ENCODE data around the gene SHOX.

Gene SHOX

DNA sequence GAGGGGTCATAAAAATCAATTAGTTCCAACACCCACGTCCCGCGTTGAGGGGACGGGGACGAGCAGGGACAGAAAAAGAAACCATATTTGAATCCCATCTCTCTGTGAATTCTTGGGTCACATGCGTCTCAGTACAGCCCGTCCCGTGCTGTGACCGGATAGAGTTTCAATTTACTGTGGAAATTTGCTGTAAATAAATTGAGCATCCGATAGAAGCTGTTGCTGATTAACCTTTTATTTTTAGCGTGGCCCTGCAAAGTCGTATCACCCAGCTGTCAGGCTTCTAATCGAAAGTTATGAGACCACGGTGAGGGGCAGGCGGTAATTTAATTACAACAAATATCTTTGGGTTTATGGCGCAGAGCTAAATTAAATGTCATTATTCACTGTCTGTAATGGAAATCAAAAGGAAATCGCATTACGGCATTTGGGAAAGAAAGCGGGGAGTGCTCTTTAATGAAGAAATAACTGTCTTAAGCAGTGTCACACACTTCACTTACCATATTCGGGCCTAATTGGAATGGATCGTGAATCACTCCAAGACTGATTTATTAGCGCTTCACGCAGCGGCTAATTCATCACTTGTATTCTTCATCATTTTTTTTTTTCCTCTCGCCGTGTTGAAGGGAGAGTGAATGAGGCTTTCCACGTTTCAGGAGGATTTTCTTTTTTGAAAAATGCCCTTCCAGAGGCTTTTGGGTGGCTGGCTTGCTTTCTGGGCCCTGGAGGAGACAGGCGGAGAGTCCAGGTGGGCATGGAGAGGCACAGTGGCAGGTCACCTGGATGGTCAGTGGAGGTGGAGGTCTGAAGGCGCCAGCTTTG, 7.3 kb downstream of the SHOX start:
- H3K27ac ChIP-seq (ENCODE audit: low read depth, low read length) = no peak overlapping the region
- peaks cover 0 to 2% (median 0%) of the 10 kb centered on the region in 5 donors for H3K9me3 ChIP-seq (ENCODE audit: control insufficient read depth in 5 of 5, low read length in 5 of 5)
- H3K9ac ChIP-seq (ENCODE audit: low read length in 5 of 5) = no peak overlapping the region
- H3K4me1 ChIP-seq (ENCODE audit: control insufficient read depth in 5 of 5, insufficient read depth in 5 of 5, low read length in 5 of 5) = peaks cover 0 to 4% (median 0%) of the 10 kb centered on the region in 5 donors
- H3K4me3 ChIP-seq (ENCODE audit: low read depth in 1 of 5, low read length in 5 of 5) = peak overlapping the region in 1 of 5 donors; percentile 6
- no peaks in the 10 kb centered on the region for H3K36me3 ChIP-seq (ENCODE audit: control insufficient read depth in 5 of 5, insufficient read depth in 5 of 5, low read length in 5 of 5)
- peaks cover 34 to 81% (median 50%) of the 10 kb centered on the region in 5 donors for H3K27me3 ChIP-seq (ENCODE audit: control insufficient read depth in 5 of 5, insufficient read depth in 4 of 5, low read length in 5 of 5)

DNA sequence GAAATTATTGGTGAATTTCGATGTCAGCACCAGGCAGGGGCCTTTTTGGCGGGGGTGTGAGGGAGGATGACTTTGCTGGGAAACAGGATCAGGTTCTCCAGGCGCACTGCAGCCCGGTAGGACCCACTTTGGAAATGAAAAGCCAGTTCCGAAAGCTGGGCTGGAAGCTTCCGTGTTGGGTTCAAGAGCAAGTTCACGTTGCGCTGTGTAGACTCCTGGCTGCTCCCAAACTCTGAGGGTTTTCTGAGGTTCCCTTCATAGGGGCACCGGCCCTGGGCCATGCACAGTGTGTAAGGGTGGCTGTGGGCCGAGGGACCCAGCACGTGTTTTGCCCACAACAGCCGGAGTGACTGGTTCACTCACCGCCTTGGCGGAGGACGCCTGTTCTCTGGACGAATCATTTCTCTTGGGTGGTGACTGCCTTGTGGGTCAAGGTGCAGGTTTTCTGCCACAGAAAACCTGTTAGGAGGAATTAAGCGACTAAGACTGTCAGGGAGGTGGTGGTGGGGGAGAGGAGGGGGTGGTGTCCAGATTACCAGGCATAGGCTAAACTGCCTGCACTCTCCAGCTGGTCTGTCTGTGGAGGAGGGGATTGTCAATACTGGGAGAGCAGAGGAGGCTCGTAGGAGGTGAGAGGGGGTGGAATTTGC, 8.0 kb downstream of the SHOX start:
- no peak overlapping the region for H3K4me3 ChIP-seq (ENCODE audit: low read depth in 1 of 5, low read length in 5 of 5)
- H3K27me3 ChIP-seq (ENCODE audit: control insufficient read depth in 5 of 5, insufficient read depth in 4 of 5, low read length in 5 of 5) = peaks cover 35 to 77% (median 44%) of the 10 kb centered on the region in 5 donors
- no peaks in the 10 kb centered on the region for H3K36me3 ChIP-seq (ENCODE audit: control insufficient read depth in 5 of 5, insufficient read depth in 5 of 5, low read length in 5 of 5)
- H3K9me3 ChIP-seq (ENCODE audit: control insufficient read depth in 5 of 5, low read length in 5 of 5) = peaks cover 0 to 2% (median 0%) of the 10 kb centered on the region in 5 donors
- peaks cover 0 to 4% (median 0%) of the 10 kb centered on the region in 5 donors for H3K4me1 ChIP-seq (ENCODE audit: control insufficient read depth in 5 of 5, insufficient read depth in 5 of 5, low read length in 5 of 5)
- no peak overlapping the region for H3K9ac ChIP-seq (ENCODE audit: low read length in 5 of 5)
- H3K27ac ChIP-seq (ENCODE audit: low read depth, low read length) = no peak overlapping the region

DNA sequence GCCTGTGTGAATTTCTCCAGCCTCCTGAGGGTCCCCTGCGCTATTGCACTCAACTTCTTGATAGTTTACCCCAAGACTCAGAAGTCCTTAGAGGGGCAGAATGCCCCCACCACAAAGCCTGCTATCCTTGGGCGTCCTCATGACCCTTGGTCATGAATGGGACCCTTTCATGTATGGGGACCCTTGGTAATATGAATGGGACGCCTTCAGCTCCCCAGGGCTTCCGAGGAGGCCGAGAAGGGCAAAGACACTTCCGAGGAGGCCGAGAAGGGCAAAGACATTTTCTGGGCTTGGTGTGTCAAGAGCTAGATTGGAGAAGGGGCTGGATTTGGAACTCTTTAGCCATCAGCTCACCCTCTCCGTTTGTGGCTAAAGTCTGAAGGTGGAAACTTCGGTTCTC, 8.6 kb downstream of the SHOX start:
- Histone ChIP-seq H3K27ac (ENCODE audit: low read depth, low read length) (no peak overlapping the region), H3K4me1 (ENCODE audit: control insufficient read depth in 5 of 5, insufficient read depth in 5 of 5, low read length in 5 of 5) (peaks cover 0 to 4% (median 0%) of the 10 kb centered on the region in 5 donors), H3K4me3 (ENCODE audit: low read depth in 1 of 5, low read length in 5 of 5) (no peak overlapping the region), H3K27me3 (ENCODE audit: control insufficient read depth in 5 of 5, insufficient read depth in 4 of 5, low read length in 5 of 5) (peaks cover 37 to 75% (median 44%) of the 10 kb centered on the region in 5 donors), H3K9me3 (ENCODE audit: control insufficient read depth in 5 of 5, low read length in 5 of 5) (peaks cover 0 to 2% (median 0%) of the 10 kb centered on the region in 5 donors), H3K36me3 (ENCODE audit: control insufficient read depth in 5 of 5, insufficient read depth in 5 of 5, low read length in 5 of 5) (no peaks in the 10 kb centered on the region), H3K9ac (ENCODE audit: low read length in 5 of 5) (no peak overlapping the region)

DNA sequence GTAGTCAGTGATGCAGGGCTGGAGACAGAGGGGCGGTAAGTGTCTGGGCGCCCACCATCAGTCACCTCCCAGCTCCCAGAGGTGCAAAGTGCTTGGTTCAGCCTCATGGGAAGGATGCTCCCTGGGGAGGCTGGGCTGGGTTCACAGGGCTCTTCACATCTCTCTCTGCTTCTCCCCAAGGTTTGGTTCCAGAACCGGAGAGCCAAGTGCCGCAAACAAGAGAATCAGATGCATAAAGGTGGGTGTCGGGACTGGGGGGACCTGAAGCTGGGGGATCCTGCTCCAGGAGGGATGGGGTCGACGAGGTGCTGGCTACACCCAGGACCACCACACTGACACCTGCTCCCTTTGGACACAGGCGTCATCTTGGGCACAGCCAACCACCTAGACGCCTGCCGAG, 10.1 kb downstream of the SHOX start:
- Histone ChIP-seq H3K9me3 (ENCODE audit: control insufficient read depth in 5 of 5, low read length in 5 of 5) (no peaks in the 10 kb centered on the region), H3K9ac (ENCODE audit: low read length in 5 of 5) (no peak overlapping the region), H3K4me3 (ENCODE audit: low read depth in 1 of 5, low read length in 5 of 5) (no peak overlapping the region), H3K36me3 (ENCODE audit: control insufficient read depth in 5 of 5, insufficient read depth in 5 of 5, low read length in 5 of 5) (no peaks in the 10 kb centered on the region), H3K4me1 (ENCODE audit: control insufficient read depth in 5 of 5, insufficient read depth in 5 of 5, low read length in 5 of 5) (peaks cover 0 to 7% (median 0%) of the 10 kb centered on the region in 5 donors), H3K27me3 (ENCODE audit: control insufficient read depth in 5 of 5, insufficient read depth in 4 of 5, low read length in 5 of 5) (peaks cover 34 to 73% (median 42%) of the 10 kb centered on the region in 5 donors), H3K27ac (ENCODE audit: low read depth, low read length) (no peak overlapping the region)

DNA sequence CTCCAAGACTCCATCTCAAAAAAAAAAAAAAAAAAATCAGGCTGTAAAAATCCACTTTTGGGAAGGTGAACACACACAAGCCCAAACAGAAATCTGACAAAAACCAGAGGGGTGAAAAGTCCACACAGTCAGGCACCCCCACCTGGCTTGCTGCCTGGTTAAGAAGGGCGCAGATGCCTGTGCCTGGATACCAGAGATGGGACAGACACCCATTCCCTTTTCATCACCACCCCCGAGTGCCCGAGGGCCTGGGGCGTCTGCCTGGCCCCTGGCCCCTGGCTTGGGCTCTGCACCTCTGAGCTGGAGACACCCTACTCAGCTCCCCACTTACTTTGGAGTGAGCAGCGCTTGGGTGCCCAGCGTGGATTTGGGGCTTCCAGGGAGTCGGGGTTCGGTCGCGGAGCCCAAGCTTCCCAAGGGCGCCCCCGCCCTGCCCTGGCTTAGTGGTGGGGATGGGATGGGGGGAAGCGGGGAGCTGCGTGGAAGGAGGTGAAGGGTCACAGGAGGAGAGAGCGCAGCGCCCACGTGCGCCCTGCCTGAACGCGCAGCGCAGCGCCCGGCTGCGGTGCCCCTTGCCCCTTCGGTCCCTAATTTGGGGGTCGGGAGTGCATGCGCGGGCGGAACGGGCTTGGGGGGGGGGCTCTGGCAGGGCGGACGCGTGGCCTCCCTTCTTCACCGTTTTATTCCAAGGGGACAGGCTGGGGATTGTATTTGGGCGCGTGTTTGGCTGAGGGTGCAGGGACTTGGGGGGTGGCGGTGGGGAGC, 11.3 kb downstream of the SHOX start:
- Histone ChIP-seq H3K9me3 (ENCODE audit: control insufficient read depth in 5 of 5, low read length in 5 of 5) (no peaks in the 10 kb centered on the region), H3K4me3 (ENCODE audit: low read depth in 1 of 5, low read length in 5 of 5) (no peak overlapping the region), H3K36me3 (ENCODE audit: control insufficient read depth in 5 of 5, insufficient read depth in 5 of 5, low read length in 5 of 5) (no peaks in the 10 kb centered on the region), H3K27me3 (ENCODE audit: control insufficient read depth in 5 of 5, insufficient read depth in 4 of 5, low read length in 5 of 5) (peaks cover 32 to 72% (median 40%) of the 10 kb centered on the region in 5 donors), H3K27ac (ENCODE audit: low read depth, low read length) (no peak overlapping the region), H3K4me1 (ENCODE audit: control insufficient read depth in 5 of 5, insufficient read depth in 5 of 5, low read length in 5 of 5) (peaks cover 0 to 7% (median 0%) of the 10 kb centered on the region in 5 donors), H3K9ac (ENCODE audit: low read length in 5 of 5) (no peak overlapping the region)

DNA sequence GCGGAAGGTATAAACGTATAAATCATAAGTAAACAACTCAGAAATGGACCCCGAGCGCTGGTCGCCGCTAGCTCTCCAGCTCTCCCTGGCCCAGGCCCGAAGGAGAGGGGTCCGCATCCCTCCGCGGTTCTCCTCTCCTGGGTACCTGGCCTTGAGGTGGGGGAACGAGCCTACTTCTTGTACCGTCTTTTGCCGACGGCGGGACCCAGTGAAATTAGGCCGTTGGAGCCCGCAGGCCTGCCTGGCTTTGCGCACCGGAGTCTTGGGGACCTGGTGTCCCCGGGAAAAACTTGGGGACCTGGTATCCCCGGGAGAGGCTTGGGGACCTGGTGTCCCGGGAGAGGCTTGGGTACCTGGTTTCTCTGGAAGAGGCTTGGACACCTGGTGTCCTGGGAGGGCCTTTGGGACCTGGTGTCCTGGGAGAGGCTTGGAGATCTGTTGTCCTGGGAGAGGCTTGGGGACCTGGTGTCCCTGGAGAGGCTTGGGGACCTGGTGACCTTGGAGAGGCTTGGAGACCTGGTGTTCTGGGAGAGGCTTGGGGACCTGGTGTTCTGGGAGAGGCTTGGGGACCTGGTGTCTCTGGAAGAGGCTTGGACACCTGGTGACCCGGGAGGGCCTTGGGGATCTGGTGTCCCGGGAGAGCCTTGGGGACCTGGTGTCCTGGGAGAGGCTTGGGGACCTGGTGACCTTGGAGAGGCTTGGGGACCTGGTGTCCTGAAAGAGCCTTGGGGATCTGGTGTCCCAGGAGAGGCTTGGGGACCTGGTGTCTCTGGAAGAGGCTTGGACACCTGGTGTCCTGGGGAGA, 12.0 kb downstream of the SHOX start:
- Histone ChIP-seq H3K9me3 (ENCODE audit: control insufficient read depth in 5 of 5, low read length in 5 of 5) (no peaks in the 10 kb centered on the region), H3K36me3 (ENCODE audit: control insufficient read depth in 5 of 5, insufficient read depth in 5 of 5, low read length in 5 of 5) (no peaks in the 10 kb centered on the region), H3K27ac (ENCODE audit: low read depth, low read length) (no peak overlapping the region), H3K27me3 (ENCODE audit: control insufficient read depth in 5 of 5, insufficient read depth in 4 of 5, low read length in 5 of 5) (peaks cover 32 to 64% (median 38%) of the 10 kb centered on the region in 5 donors), H3K9ac (ENCODE audit: low read length in 5 of 5) (no peak overlapping the region), H3K4me1 (ENCODE audit: control insufficient read depth in 5 of 5, insufficient read depth in 5 of 5, low read length in 5 of 5) (peaks cover 0 to 5% (median 0%) of the 10 kb centered on the region in 5 donors), H3K4me3 (ENCODE audit: low read depth in 1 of 5, low read length in 5 of 5) (no peak overlapping the region)

DNA sequence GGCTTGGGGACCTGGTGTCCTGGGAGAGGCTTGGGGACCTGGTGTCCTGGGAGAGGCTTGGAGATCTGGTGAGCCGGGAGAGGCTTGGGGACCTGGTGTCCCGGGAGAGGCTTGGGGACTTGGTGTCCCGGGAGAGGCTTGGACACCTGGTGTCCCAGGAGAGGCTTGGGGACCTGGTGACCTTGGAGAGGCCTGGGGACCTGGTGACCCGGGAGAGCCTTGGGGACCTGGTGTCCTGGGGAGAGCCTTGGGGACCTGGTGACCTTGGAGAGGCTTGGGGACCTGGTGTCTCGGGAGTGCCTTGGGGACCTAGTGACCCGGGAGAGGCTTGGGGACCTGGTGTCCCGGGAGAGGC, 12.6 kb downstream of the SHOX start:
- H3K9ac ChIP-seq (ENCODE audit: low read length in 5 of 5) = no peak overlapping the region
- no peak overlapping the region for H3K27ac ChIP-seq (ENCODE audit: low read depth, low read length)
- peaks cover 0 to 5% (median 0%) of the 10 kb centered on the region in 5 donors for H3K4me1 ChIP-seq (ENCODE audit: control insufficient read depth in 5 of 5, insufficient read depth in 5 of 5, low read length in 5 of 5)
- peaks cover 27 to 58% (median 33%) of the 10 kb centered on the region in 5 donors for H3K27me3 ChIP-seq (ENCODE audit: control insufficient read depth in 5 of 5, insufficient read depth in 4 of 5, low read length in 5 of 5)
- no peak overlapping the region for H3K4me3 ChIP-seq (ENCODE audit: low read depth in 1 of 5, low read length in 5 of 5)
- H3K36me3 ChIP-seq (ENCODE audit: control insufficient read depth in 5 of 5, insufficient read depth in 5 of 5, low read length in 5 of 5) = no peaks in the 10 kb centered on the region
- H3K9me3 ChIP-seq (ENCODE audit: control insufficient read depth in 5 of 5, low read length in 5 of 5) = no peaks in the 10 kb centered on the region

DNA sequence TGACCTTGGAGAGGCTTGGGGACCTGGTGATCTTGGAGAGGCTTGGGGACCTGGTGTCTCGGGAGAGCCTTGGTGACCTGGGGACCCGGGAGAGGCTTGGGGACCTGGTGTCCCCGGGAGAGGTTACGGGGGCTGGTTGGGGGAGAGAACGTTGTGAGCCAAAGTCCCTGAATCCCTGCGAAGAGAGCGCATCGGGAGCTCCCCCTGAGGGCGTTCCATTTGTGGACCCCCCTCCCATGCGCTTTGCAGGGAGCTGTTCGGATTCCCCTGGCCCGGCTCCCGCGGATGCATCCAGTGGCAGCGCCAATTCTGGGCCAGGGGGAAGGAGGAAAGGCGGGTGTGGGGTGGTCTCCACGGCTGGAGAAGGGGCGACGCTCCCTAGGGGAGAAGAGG, 13.3 kb downstream of the SHOX start:
- H3K9me3 ChIP-seq (ENCODE audit: control insufficient read depth in 5 of 5, low read length in 5 of 5) = no peaks in the 10 kb centered on the region
- H3K36me3 ChIP-seq (ENCODE audit: control insufficient read depth in 5 of 5, insufficient read depth in 5 of 5, low read length in 5 of 5) = no peaks in the 10 kb centered on the region
- H3K4me1 ChIP-seq (ENCODE audit: control insufficient read depth in 5 of 5, insufficient read depth in 5 of 5, low read length in 5 of 5) = peaks cover 0 to 5% (median 0%) of the 10 kb centered on the region in 5 donors
- no peak overlapping the region for H3K4me3 ChIP-seq (ENCODE audit: low read depth in 1 of 5, low read length in 5 of 5)
- H3K27me3 ChIP-seq (ENCODE audit: control insufficient read depth in 5 of 5, insufficient read depth in 4 of 5, low read length in 5 of 5) = peaks cover 21 to 52% (median 26%) of the 10 kb centered on the region in 5 donors
- H3K9ac ChIP-seq (ENCODE audit: low read length in 5 of 5) = no peak overlapping the region
- no peak overlapping the region for H3K27ac ChIP-seq (ENCODE audit: low read depth, low read length)
